HG03280 (cell line): ENCODE measurements around the gene TP53TG5.

Experiments
- ATAC-seq: cut with Tn5 transposase; IDR thresholded peaks from one replicate; pipeline ENCODE4 v1.9.1; 2021; ENCODE audit warnings: mild to moderate bottlenecking, moderate library complexity; ENCODE audit not compliant: unreplicated experiment

The TP53TG5 gene

GRCh38 chr20:45405571-45406259 lies 27.6 kb upstream of the TP53TG5 start:
- no peak for ATAC-seq

- ATAC-seq = no peak
These were observed 26.3 kb upstream of the TP53TG5 start for GRCh38 chr20:45404438-45404837.

GRCh38 chr20:45402946-45403345 lies 24.8 kb upstream of the TP53TG5 start:
- ATAC-seq = no peak

- ATAC-seq = no peak
These were observed 22.4 kb upstream of the TP53TG5 start for GRCh38 chr20:45400346-45401031.

- no peak for ATAC-seq
These were observed 20.9 kb upstream of the TP53TG5 start for GRCh38 chr20:45399018-45399417.

- no peak for ATAC-seq
These were observed 16.9 kb upstream of the TP53TG5 start for GRCh38 chr20:45395114-45395415.

- no peak for ATAC-seq
These were observed 16.3 kb upstream of the TP53TG5 start for GRCh38 chr20:45394221-45395113.

- ATAC-seq = no peak
These were observed 14.6 kb upstream of the TP53TG5 start for GRCh38 chr20:45392733-45393132.

- ATAC-seq = no peak
These were observed 13.4 kb upstream of the TP53TG5 start for GRCh38 chr20:45391559-45391958.

- no peak for ATAC-seq
These were observed 12.8 kb upstream of the TP53TG5 start for GRCh38 chr20:45390931-45391330.

GRCh38 chr20:45387274-45387673 lies 9.1 kb upstream of the TP53TG5 start:
- ATAC-seq = no peak

- no peak for ATAC-seq
These were observed 856 bp downstream of the TP53TG5 start for GRCh38 chr20:45377269-45377668.

- no peak for ATAC-seq
These were observed 3.2 kb downstream of the TP53TG5 start for GRCh38 chr20:45374966-45375365.

GRCh38 chr20:45374101-45374467 lies 4.0 kb downstream of the TP53TG5 start:
- ATAC-seq = no peak

- peak; percentile 71 for ATAC-seq
These were observed 4.6 kb downstream of the TP53TG5 start for GRCh38 chr20:45373353-45374100.

- ATAC-seq = no peak
These were observed 5.3 kb downstream of the TP53TG5 start for GRCh38 chr20:45372646-45373352.

- ATAC-seq = no peak
These were observed 5.9 kb downstream of the TP53TG5 start for GRCh38 chr20:45372241-45372640.

- ATAC-seq = no peak
These were observed 7.5 kb downstream of the TP53TG5 start for GRCh38 chr20:45370571-45371160.

- peak; percentile 76 for ATAC-seq
These were observed 9.7 kb downstream of the TP53TG5 start for GRCh38 chr20:45368221-45368980.
